Neuronal stem cell (in vitro differentiated cells): ENCODE data around the gene CEND1.

Experiments
- DNase-seq: peaks from one replicate; pipeline ENCODE4 v3.0.0-alpha.2; 2013; ENCODE audit warnings: low spot score
- H2AFZ ChIP-seq: one replicate; pipeline ENCODE4 v1.6.1; 2013; ENCODE audit warnings: mild to moderate bottlenecking, low read length, inconsistent platforms
- H2AK5ac ChIP-seq: 2 replicates; pipeline ENCODE4 v1.6.1; 2013; ENCODE audit warnings: low read depth, mild to moderate bottlenecking, inconsistent platforms, low read length, moderate library complexity, mixed read lengths
- H2BK120ac ChIP-seq: 2 replicates; pipeline ENCODE4 v1.6.1; 2013; ENCODE audit warnings: low read depth, mild to moderate bottlenecking, inconsistent platforms, low read length, moderate library complexity, mixed read lengths
- H2BK12ac ChIP-seq: one replicate; pipeline ENCODE4 v1.6.1; 2013; ENCODE audit warnings: low read length, inconsistent platforms
- H2BK15ac ChIP-seq: 2 replicates; pipeline ENCODE4 v1.6.1; 2013; ENCODE audit warnings: mild to moderate bottlenecking, low read length, inconsistent platforms, mixed read lengths
- H2BK5ac ChIP-seq: one replicate; pipeline ENCODE4 v1.6.1; 2013; ENCODE audit warnings: inconsistent platforms, mild to moderate bottlenecking, low read length, moderate library complexity
- H3K14ac ChIP-seq: one replicate; pipeline ENCODE4 v1.6.1; 2013; ENCODE audit warnings: low read length, inconsistent platforms
- H3K18ac ChIP-seq: 2 replicates; pipeline ENCODE4 v1.6.1; 2013; ENCODE audit warnings: low read length, inconsistent platforms
- H3K23ac ChIP-seq: 2 replicates; pipeline ENCODE4 v1.6.1; 2013; ENCODE audit warnings: low read depth, mild to moderate bottlenecking, mixed read lengths, low read length, inconsistent platforms; ENCODE audit not compliant: poor library complexity
- H3K27ac ChIP-seq: replicated peaks from 3 replicates; pipeline ENCODE4 v1.5.1; 2013; ENCODE audit warnings: low read length, inconsistent platforms
- H3K27me3 ChIP-seq, 3 experiments: 2 replicates each; pipeline ENCODE4 v1.6.1; 2013; ENCODE audit warnings: low read length in 3 of 3, mild to moderate bottlenecking in 2 of 3, inconsistent platforms in 1 of 3, low read depth in 1 of 3, mixed read lengths in 1 of 3, moderate library complexity in 1 of 3; ENCODE audit not compliant: control insufficient read depth in 3 of 3, insufficient read depth in 3 of 3
- H3K36me3 ChIP-seq, 2 donors: replicated peaks in 1 of 2; 2 replicates each; pipeline ENCODE4 v1.6.1; 2013; ENCODE audit warnings: low read length in 2 of 2; ENCODE audit not compliant: control insufficient read depth in 2 of 2, insufficient read depth in 2 of 2
- H3K4ac ChIP-seq: 2 replicates; pipeline ENCODE4 v1.6.1; 2013; ENCODE audit warnings: inconsistent platforms, mild to moderate bottlenecking, low read length, moderate library complexity
- H3K4me1 ChIP-seq, 2 donors: 1 replicate in 1 of 2; 2 replicates in 1 of 2; pipeline ENCODE4 v1.6.1; 2013; ENCODE audit warnings: low read length in 2 of 2, low read depth in 1 of 2; ENCODE audit not compliant: control insufficient read depth in 2 of 2, insufficient read depth in 1 of 2
- H3K4me2 ChIP-seq: one replicate; pipeline ENCODE4 v1.6.1; 2013; ENCODE audit warnings: mild to moderate bottlenecking, low read length, inconsistent platforms; ENCODE audit not compliant: insufficient read depth, poor library complexity, severe bottlenecking
- H3K4me3 ChIP-seq, 2 donors: 2 replicates each; pipeline ENCODE4 v1.5.1; 2013; ENCODE audit warnings: low read length in 2 of 2, mild to moderate bottlenecking in 2 of 2, inconsistent platforms in 1 of 2, moderate library complexity in 1 of 2
- H3K79me1 ChIP-seq: one replicate; pipeline ENCODE4 v1.6.1; 2013; ENCODE audit warnings: low read depth, mild to moderate bottlenecking, inconsistent platforms, low read length, moderate library complexity
- H3K9ac ChIP-seq: one replicate; pipeline ENCODE4 v1.6.1; 2013; ENCODE audit warnings: mild to moderate bottlenecking, low read depth, low read length, inconsistent platforms; ENCODE audit not compliant: poor library complexity
- H3K9me3 ChIP-seq, 2 donors: replicated peaks in 1 of 2; 2 replicates each; pipeline versions ENCODE3 to v1.6.1; 2013; ENCODE audit warnings: low read length in 2 of 2, mild to moderate bottlenecking in 2 of 2, inconsistent platforms in 1 of 2, low read depth in 1 of 2, mixed read lengths in 1 of 2, moderate library complexity in 1 of 2; ENCODE audit not compliant: control insufficient read depth in 2 of 2, insufficient read depth in 1 of 2
- H4K8ac ChIP-seq: one replicate; pipeline ENCODE4 v1.6.1; 2013; ENCODE audit warnings: low read depth, mild to moderate bottlenecking, inconsistent platforms, low read length, moderate library complexity
- H4K91ac ChIP-seq: one replicate; pipeline ENCODE4 v1.6.1; 2013; ENCODE audit warnings: low read length, low read depth, mild to moderate bottlenecking, inconsistent platforms; ENCODE audit not compliant: poor library complexity
- WGBS, 2 donors: extraction: QIAGEN DNeasy Blood & Tissue Kit; methylation state at CpG; one replicate each; pipeline ENCODE4 v1.1.7; 2013; ENCODE audit warnings: missing lambda C conversion rate in 2 of 2, mixed read lengths in 1 of 2; ENCODE audit not compliant: insufficient read length in 2 of 2, insufficient replicate concordance in 1 of 2; ENCODE audit errors: extremely low coverage in 2 of 2; 5-methylcytosine and 5-hydroxymethylcytosine counted together

CEND1 gene

DNA sequence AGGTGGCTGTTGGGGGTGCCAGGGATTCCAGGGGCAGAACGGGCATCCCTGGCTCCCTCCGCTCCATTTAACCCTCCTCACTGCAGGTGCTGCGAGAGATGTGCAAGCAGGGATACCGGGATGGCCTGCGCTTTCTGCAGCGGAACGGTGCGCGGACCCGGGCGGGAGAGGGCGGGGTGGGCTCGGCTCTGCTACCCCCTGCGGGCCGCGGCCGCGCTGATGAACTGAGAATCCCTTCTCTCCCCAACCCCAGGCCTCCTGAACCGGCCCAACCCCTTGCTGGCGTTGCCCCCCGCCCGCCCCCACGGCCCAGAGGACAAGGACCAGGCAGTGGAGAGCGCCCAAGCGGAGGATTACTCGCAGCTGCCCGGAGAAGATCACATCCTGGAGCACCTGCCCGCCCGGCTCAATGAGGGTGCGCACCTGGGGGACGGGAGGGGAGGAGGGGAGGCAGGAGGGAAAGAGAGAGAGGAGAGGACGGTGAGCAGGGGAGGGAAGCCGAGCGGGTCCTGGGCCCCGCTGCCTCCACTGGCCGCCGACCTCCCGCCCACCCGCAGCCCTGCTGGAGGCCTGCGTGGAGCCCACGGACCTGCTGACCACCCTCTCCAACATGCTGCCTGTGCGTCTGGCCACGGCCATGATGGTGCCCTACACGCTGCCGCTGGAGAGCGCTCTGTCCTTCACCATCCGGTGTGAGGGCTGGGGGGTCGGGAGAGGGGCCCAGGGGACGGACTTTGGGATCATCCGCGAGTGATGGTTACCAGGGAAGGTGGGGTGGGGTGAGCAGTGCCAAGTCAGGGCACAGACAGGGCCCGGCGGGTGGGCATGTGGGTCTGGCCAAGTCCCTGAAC is 33.8 kb upstream of the CEND1 start:
- Histone ChIP-seq H3K36me3 (peaks cover 0 to 37% of the 10 kb centered on the region in 2 donors), H3K14ac (peak overlapping the region; percentile 21), H3K4me3 (no peak overlapping the region), H2BK12ac (no peak overlapping the region), H3K79me1 (peaks cover 6% of the 10 kb centered on the region), H2BK5ac (no peak overlapping the region), H4K91ac (no peak overlapping the region), H3K4me2 (no peak overlapping the region), H3K18ac (no peak overlapping the region), H2BK15ac (no peak overlapping the region), H3K23ac (peak overlapping the region; percentile 73), H2BK120ac (no peak overlapping the region), H3K4me1 (peaks cover 25 to 26% of the 10 kb centered on the region in 2 donors), H3K9me3 (no peaks in the 10 kb centered on the region), H3K9ac (no peak overlapping the region), H2AK5ac (no peak overlapping the region), H3K27ac (no peak overlapping the region), H3K27me3 (peaks cover 0 to 23% (median 0%) of the 10 kb centered on the region in 3 experiments), H4K8ac (no peak overlapping the region), H3K4ac (no peak overlapping the region), H2AFZ (no peak overlapping the region)
- no CpG with 5 or more reads among the region's 53 CpGs for WGBS, 2 donors
- DNase-seq = no peak

- no peak overlapping the region for H3K14ac ChIP-seq
- H3K79me1 ChIP-seq = peaks cover 6% of the 10 kb centered on the region
- H2BK120ac ChIP-seq = no peak overlapping the region
- no peak overlapping the region for H2AFZ ChIP-seq
- WGBS, 2 donors = no CpG with 5 or more reads among the region's 22 CpGs
- peak overlapping the region; percentile 43 for H2AK5ac ChIP-seq
- no peak overlapping the region for H4K8ac ChIP-seq
- H3K27me3 ChIP-seq = peaks cover 0 to 10% (median 0%) of the 10 kb centered on the region in 3 experiments
- H3K9ac ChIP-seq = no peak overlapping the region
- no peak overlapping the region for H2BK12ac ChIP-seq
- no peak overlapping the region for H4K91ac ChIP-seq
- H3K4me1 ChIP-seq = peaks cover 12 to 17% of the 10 kb centered on the region in 2 donors
- H3K4me2 ChIP-seq = no peak overlapping the region
- H2BK5ac ChIP-seq = no peak overlapping the region
- H3K36me3 ChIP-seq = peaks cover 0 to 37% of the 10 kb centered on the region in 2 donors
- no peaks in the 10 kb centered on the region for H3K9me3 ChIP-seq
- no peak overlapping the region for H2BK15ac ChIP-seq
- H3K4ac ChIP-seq = no peak overlapping the region
- peak overlapping the region in 1 of 2 donors; percentile 46 for H3K4me3 ChIP-seq
- no peak overlapping the region for H3K18ac ChIP-seq
- no peak overlapping the region for H3K23ac ChIP-seq
- H3K27ac ChIP-seq = no peak overlapping the region
- no peak for DNase-seq
Measured at GRCh38 chr11:821512-822371, 31.9 kb upstream of the CEND1 start.

GRCh38 chr11:820655-821511 is 31.0 kb upstream of the CEND1 start:
- H4K91ac ChIP-seq = no peak overlapping the region
- H3K9ac ChIP-seq = peak overlapping the region; percentile 86
- H4K8ac ChIP-seq = no peak overlapping the region
- WGBS, 2 donors = no CpG with 5 or more reads among the region's 11 CpGs
- peak overlapping the region; percentile 98 for H3K23ac ChIP-seq
- H3K27me3 ChIP-seq = peaks cover 0 to 5% (median 0%) of the 10 kb centered on the region in 3 experiments
- no peak overlapping the region for H3K27ac ChIP-seq
- H2BK12ac ChIP-seq = no peak overlapping the region
- peak overlapping the region; percentile 83 for H3K4me2 ChIP-seq
- H2AFZ ChIP-seq = no peak overlapping the region
- no peak overlapping the region for H3K4ac ChIP-seq
- DNase-seq = no peak
- no peak overlapping the region for H3K14ac ChIP-seq
- H3K79me1 ChIP-seq = peaks cover 6% of the 10 kb centered on the region
- H2AK5ac ChIP-seq = peak overlapping the region; percentile 94
- H2BK120ac ChIP-seq = no peak overlapping the region
- no peak overlapping the region for H2BK5ac ChIP-seq
- H3K9me3 ChIP-seq = peaks cover 0 to 2% of the 10 kb centered on the region in 2 donors
- H3K36me3 ChIP-seq = peaks cover 0 to 37% of the 10 kb centered on the region in 2 donors
- peak overlapping the region; percentile 91 for H2BK15ac ChIP-seq
- peak overlapping the region in 1 of 2 donors; percentile 92 for H3K4me3 ChIP-seq
- H3K18ac ChIP-seq = peak overlapping the region; percentile 72
- H3K4me1 ChIP-seq = peaks cover 12 to 15% of the 10 kb centered on the region in 2 donors
